GM12872 (cell line): ENCODE data around the gene AXIN1.

Experiments used
- CTCF ChIP-seq: IDR thresholded peaks from 3 replicates; pipeline ENCODE4 v1.5.1; 2011; ENCODE audit warnings: low read depth, mild to moderate bottlenecking, low read length, moderate library complexity; ENCODE audit not compliant: insufficient read depth

AXIN1 gene

GRCh38 chr16:268141-269053 lies 84.1 kb downstream of the AXIN1 start:
- no peak for TF ChIP-seq CTCF

- TF ChIP-seq CTCF, result no peak
Observed at GRCh38 chr16:266258-267164, 86.0 kb downstream of the AXIN1 start.

- no peak for TF ChIP-seq CTCF
Observed at GRCh38 chr16:265711-266110, 86.8 kb downstream of the AXIN1 start.

GRCh38 chr16:265002-265529 lies 87.5 kb downstream of the AXIN1 start:
- TF ChIP-seq CTCF, result no peak

GRCh38 chr16:264440-264951 lies 88.0 kb downstream of the AXIN1 start:
- no peak for TF ChIP-seq CTCF

GRCh38 chr16:263944-264343 lies 88.6 kb downstream of the AXIN1 start:
- TF ChIP-seq CTCF, result no peak
